CD4-positive, alpha-beta T cell (primary cell): ENCODE results near the gene JARID2. TPM values are rescaled to one million over a fixed set of nuclear protein-coding genes. Genes with fewer than 3 reads are reported as not detected.
A peak's percentile ranks its signal among the peaks of the same experiment; 100 is the strongest.

Experiments
- ATAC-seq: fragments of 200-7000 bp; cut with Tn5 transposase; one replicate; pipeline ENCODE4 v1.10.0; 2022; ENCODE audit warnings: mild to moderate bottlenecking; ENCODE audit not compliant: poor library complexity
- CTCF ChIA-PET: fragments of 350-600 bp; sonication (Branson Sonifier 250); formaldehyde crosslinking; loops from one replicate; lab custom pipeline; 2021; ENCODE audit warnings: antibody characterized with exemption, inconsistent platforms; lab: Charles Lee
- POLR2A ChIA-PET: fragments of 350-600 bp; sonication (Branson Sonifier 250); formaldehyde crosslinking; loops from one replicate; lab custom pipeline; 2021; ENCODE audit warnings: antibody characterized with exemption, inconsistent platforms; lab: Charles Lee
- DNase-seq, 14 experiments: peaks; one replicate each; pipeline ENCODE4 v3.0.0-alpha.2; 2013 to 2020; ENCODE audit warnings: mixed read lengths in 2 of 14
- H3K27ac ChIP-seq, 2 donors: one replicate each; pipeline versions ENCODE4 v1.5.1 to v1.7.0; 2013; ENCODE audit warnings: low read length in 2 of 2, low read depth in 1 of 2, mild to moderate bottlenecking in 1 of 2
- H3K27me3 ChIP-seq, 2 experiments: 1 replicate in 1 of 2; 2 replicates in 1 of 2; pipeline versions ENCODE4 v1.6.1 to v1.7.0; 2013; ENCODE audit warnings: low read length in 2 of 2, control low read depth in 1 of 2, mild to moderate bottlenecking in 1 of 2, moderate library complexity in 1 of 2; ENCODE audit not compliant: insufficient read depth in 2 of 2, control insufficient read depth in 1 of 2
- H3K36me3 ChIP-seq: one replicate; pipeline ENCODE4 v1.6.1; 2013; ENCODE audit warnings: low read length, control low read depth; ENCODE audit not compliant: insufficient read depth
- H3K4me1 ChIP-seq: one replicate; pipeline ENCODE4 v1.6.1; 2013; ENCODE audit warnings: low read length, control low read depth; ENCODE audit not compliant: insufficient read depth
- H3K4me3 ChIP-seq: one replicate; pipeline ENCODE4 v1.5.1; 2013; ENCODE audit warnings: mild to moderate bottlenecking, low read length, moderate library complexity
- H3K9me3 ChIP-seq, 2 experiments: 1 replicate in 1 of 2; 2 replicates in 1 of 2; pipeline versions ENCODE4 v1.6.1 to v1.7.0; 2013; ENCODE audit warnings: low read length in 2 of 2, mild to moderate bottlenecking in 2 of 2, control low read depth in 1 of 2, moderate library complexity in 1 of 2; ENCODE audit not compliant: control insufficient read depth in 1 of 2, insufficient read depth in 1 of 2
- H3K27ac Mint-ChIP-seq: one replicate; pipeline ENCODE4 v1.8.0; 2020; ENCODE audit warnings: mixed read lengths
- H3K27me3 Mint-ChIP-seq: one replicate; pipeline ENCODE4 v1.8.0; 2021; ENCODE audit warnings: mixed read lengths
- H3K36me3 Mint-ChIP-seq: one replicate; pipeline ENCODE4 v1.8.0; 2021; ENCODE audit warnings: low read depth, mixed read lengths
- H3K4me1 Mint-ChIP-seq: one replicate; pipeline ENCODE4 v1.8.0; 2021; ENCODE audit warnings: low read depth, mixed read lengths
- H3K4me3 Mint-ChIP-seq: one replicate; pipeline ENCODE4 v1.8.0; 2020; ENCODE audit warnings: mild to moderate bottlenecking, mixed read lengths
- H3K9me3 Mint-ChIP-seq: one replicate; pipeline ENCODE4 v1.8.0; 2020; ENCODE audit warnings: mixed read lengths
- CTCF ChIP-seq: fragments of 200-600 bp; IDR thresholded peaks from one replicate; pipeline ENCODE4 v1.8.0; 2022; ENCODE audit warnings: antibody characterized with exemption, mild to moderate bottlenecking
- intact Hi-C, 2 experiments: fragments of 100-400 bp; cut with DNase I in 1 of 2; cut with micrococcal nuclease in 1 of 2; formaldehyde crosslinking; loops; one replicate each; pipeline versions ENCODE4 v1.15.1 to v1.9.0; 2023 to 2025; cut with DNase I, micrococcal nuclease
- total RNA-seq, 174 experiments: library from RNA in 2 of 174; stranded (reverse) in 2 of 174; gene quantifications; one replicate each; pipeline ENCODE4 v1.2.3 and lab custom pipeline; 2021 to 2026

JARID2 gene
- total RNA-seq, 2 experiments from 2014 or later = 32.0 to 33.0 TPM

GRCh38 chr6:15531973-15532372, 286.1 kb downstream of the JARID2 start:
- TF ChIP-seq CTCF = no peak
- Mint-ChIP-seq H3K4me3 (no peak overlapping the region), H3K27ac (no peak overlapping the region), H3K4me1 (peaks cover 24% of the 10 kb centered on the region), H3K27me3 (no peaks in the 10 kb centered on the region), H3K36me3 (peaks cover 72% of the 10 kb centered on the region), H3K9me3 (no peaks in the 10 kb centered on the region)
- no peaks in the 10 kb centered on the region for H3K27me3 ChIP-seq
- peaks cover 46% of the 10 kb centered on the region for H3K36me3 ChIP-seq
- H3K27ac ChIP-seq = no peak overlapping the region
- POLR2A ChIA-PET = no interaction called here
- no peaks in the 10 kb centered on the region for H3K9me3 ChIP-seq
- DNase-seq (no peak), ATAC-seq (no peak)
- intact Hi-C loops = no loop called here
- CTCF ChIA-PET = no interaction called here
- H3K4me1 ChIP-seq = peaks cover 4% of the 10 kb centered on the region
- H3K4me3 ChIP-seq = no peak overlapping the region

GRCh38 chr6:15533379-15534026, 287.6 kb downstream of the JARID2 start:
- Mint-ChIP-seq H3K27me3 (no peaks in the 10 kb centered on the region), H3K27ac (peak overlapping the region; percentile 56), H3K36me3 (peaks cover 57% of the 10 kb centered on the region), H3K4me1 (peaks cover 16% of the 10 kb centered on the region), H3K4me3 (no peak overlapping the region), H3K9me3 (no peaks in the 10 kb centered on the region)
- Histone ChIP-seq H3K9me3 (no peaks in the 10 kb centered on the region), H3K4me1 (peaks cover 4% of the 10 kb centered on the region), H3K36me3 (peaks cover 45% of the 10 kb centered on the region), H3K27ac (no peak overlapping the region), H3K27me3 (no peaks in the 10 kb centered on the region), H3K4me3 (no peak overlapping the region)
- CTCF ChIA-PET = no interaction called here
- intact Hi-C loops = no loop called here
- POLR2A ChIA-PET = no interaction called here
- DNase-seq (no peak), ATAC-seq (no peak)
- no peak for TF ChIP-seq CTCF

GRCh38 chr6:15534974-15535373, 289.1 kb downstream of the JARID2 start:
- TF ChIP-seq CTCF = no peak
- H3K36me3 Mint-ChIP-seq = peaks cover 42% of the 10 kb centered on the region
- H3K4me1 Mint-ChIP-seq = peaks cover 20% of the 10 kb centered on the region
- ChIA-PET POLR2A (no interaction called here), CTCF (no interaction called here)
- Histone ChIP-seq H3K9me3 (no peaks in the 10 kb centered on the region), H3K27me3 (no peaks in the 10 kb centered on the region), H3K36me3 (peaks cover 30% of the 10 kb centered on the region), H3K27ac (no peak overlapping the region), H3K4me3 (no peak overlapping the region), H3K4me1 (peaks cover 4% of the 10 kb centered on the region)
- no peaks in the 10 kb centered on the region for H3K9me3 Mint-ChIP-seq
- intact Hi-C loops = no loop called here
- H3K27ac Mint-ChIP-seq = no peak overlapping the region
- DNase-seq (peak in 3 of 14 experiments; percentile 6 to 70 (median 51)), ATAC-seq (no peak)
- H3K4me3 Mint-ChIP-seq = no peak overlapping the region
- no peaks in the 10 kb centered on the region for H3K27me3 Mint-ChIP-seq
